ENCODE data around the gene GATB. TPM values are rescaled to one million over a fixed set of nuclear protein-coding genes. Genes with fewer than 3 reads are reported as not detected.

GATB gene
- total RNA-seq, 4 donors from 2014 or later: 18.7 to 34.0 (median 27.6) TPM

- Histone ChIP-seq H3K27me3 (no peaks in the 10 kb centered on the region), H3K27ac (no peak overlapping the region), H3K4me3 (no peak overlapping the region), H3K4me1 (peaks cover 11 to 12% of the 10 kb centered on the region in 2 donors), H3K9me3 (no peaks in the 10 kb centered on the region), H3K36me3 (no peaks in the 10 kb centered on the region)
- intact Hi-C loops (cut with DNase I; ENCODE audit: low total_unique reads): no loop called here
- DNase-seq (no peak), ATAC-seq (no peak)
- in situ Hi-C loops (cut with MboI; ENCODE audit: low sequenced_read_pairs in 4 of 4): no loop called here
- TF ChIP-seq POLR2A (IDR thresholded peaks at IDR 0.05): no peak
- TF ChIP-seq CTCF (IDR thresholded peaks at IDR 0.05 in 4 of 5, conservative IDR thresholded peaks at IDR 0.05 in 1 of 5): no peak
Measured at GRCh38 chr4:151679231-151679630, 81.6 kb downstream of the GATB start.

GRCh38 chr4:151678048-151678872 lies 82.5 kb downstream of the GATB start:
- intact Hi-C loops (cut with DNase I; ENCODE audit: low total_unique reads) (no loop called here), in situ Hi-C loops (cut with MboI; ENCODE audit: low sequenced_read_pairs in 4 of 4) (no loop called here)
- Histone ChIP-seq H3K36me3 (no peaks in the 10 kb centered on the region), H3K27ac (no peak overlapping the region), H3K4me1 (peaks cover 11 to 12% of the 10 kb centered on the region in 2 donors), H3K9me3 (no peaks in the 10 kb centered on the region), H3K27me3 (no peaks in the 10 kb centered on the region), H3K4me3 (no peak overlapping the region)
- DNase-seq (no peak), ATAC-seq (no peak)
- TF ChIP-seq POLR2A (IDR thresholded peaks at IDR 0.05) (no peak), CTCF (IDR thresholded peaks at IDR 0.05 in 4 of 5, conservative IDR thresholded peaks at IDR 0.05 in 1 of 5) (no peak)

- intact Hi-C loops (cut with DNase I; ENCODE audit: low total_unique reads): no loop called here
Measured at GRCh38 chr4:151677193-151677592, 83.6 kb downstream of the GATB start.

GRCh38 chr4:151676301-151676700 lies 84.5 kb downstream of the GATB start:
- ATAC-seq: peak in 1 of 2 donors; percentile 44
- Histone ChIP-seq H3K27me3 (no peaks in the 10 kb centered on the region), H3K4me1 (peaks cover 15 to 17% of the 10 kb centered on the region in 2 donors), H3K36me3 (no peaks in the 10 kb centered on the region), H3K27ac (peak overlapping the region in 1 of 4 donors; percentile 95), H3K4me3 (no peak overlapping the region), H3K9me3 (no peaks in the 10 kb centered on the region)
- intact Hi-C loops (cut with DNase I; ENCODE audit: low total_unique reads) (no loop called here), in situ Hi-C loops (cut with MboI; ENCODE audit: low sequenced_read_pairs in 4 of 4) (no loop called here)
- TF ChIP-seq POLR2A (IDR thresholded peaks at IDR 0.05) (no peak), CTCF (IDR thresholded peaks at IDR 0.05 in 4 of 5, conservative IDR thresholded peaks at IDR 0.05 in 1 of 5) (no peak)
- no peak for DNase-seq

More at GRCh38 chr4:151677193-151677592, 83.6 kb downstream of the GATB start:
- no peak for ATAC-seq
- TF ChIP-seq POLR2A (IDR thresholded peaks at IDR 0.05) (no peak), CTCF (IDR thresholded peaks at IDR 0.05 in 4 of 5, conservative IDR thresholded peaks at IDR 0.05 in 1 of 5) (no peak)
- Histone ChIP-seq H3K27ac (no peak overlapping the region), H3K4me3 (no peak overlapping the region), H3K36me3 (no peaks in the 10 kb centered on the region), H3K9me3 (no peaks in the 10 kb centered on the region), H3K27me3 (no peaks in the 10 kb centered on the region), H3K4me1 (peaks cover 11 to 12% of the 10 kb centered on the region in 2 donors)
- no peak for DNase-seq
- in situ Hi-C loops (cut with MboI; ENCODE audit: low sequenced_read_pairs in 4 of 4): no loop called here

All from gastrocnemius medialis (tissue), 4 donors.